ENCODE results near the gene ZNF768.
"Not testable (repeated sequence)": the region's sequence is repeated elsewhere in the genome, so short reads cannot be mapped to it uniquely, and the experiment has no call there.

ZNF768 gene

DNA sequence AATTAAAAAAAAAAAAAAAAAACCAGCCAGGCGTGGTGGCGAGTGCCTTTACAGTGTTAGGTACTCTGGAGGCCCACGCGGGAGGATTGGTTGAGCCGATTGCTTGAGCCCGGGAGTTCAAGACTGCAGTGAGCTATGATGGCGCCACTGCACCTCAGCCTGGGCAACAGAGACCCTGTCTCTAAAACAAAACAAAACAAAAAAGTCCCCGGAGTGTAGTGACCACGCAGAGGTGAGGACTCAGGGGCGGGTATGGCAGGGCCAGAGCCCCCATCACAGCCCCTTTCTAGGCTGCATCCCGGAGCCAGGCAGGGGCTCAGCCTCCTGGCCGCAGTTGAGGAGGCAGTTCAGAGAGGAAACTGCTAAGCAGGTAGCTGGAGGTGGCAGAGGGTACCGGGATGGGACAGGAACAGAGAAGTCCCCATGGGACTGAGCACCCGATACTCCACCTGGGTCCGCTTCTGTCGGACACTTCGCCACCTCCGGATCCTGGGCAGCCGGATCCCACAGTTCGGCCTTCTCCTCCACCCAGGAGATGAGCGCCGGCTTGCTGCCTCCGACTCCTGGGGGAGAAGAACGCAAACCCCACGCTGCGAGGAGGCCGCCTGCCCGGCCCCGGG lies 7.5 kb upstream of the ZNF768 start:
- in situ Hi-C loops (cut with MboI; ENCODE audit: low sequenced_read_pairs): no loop called here

DNA sequence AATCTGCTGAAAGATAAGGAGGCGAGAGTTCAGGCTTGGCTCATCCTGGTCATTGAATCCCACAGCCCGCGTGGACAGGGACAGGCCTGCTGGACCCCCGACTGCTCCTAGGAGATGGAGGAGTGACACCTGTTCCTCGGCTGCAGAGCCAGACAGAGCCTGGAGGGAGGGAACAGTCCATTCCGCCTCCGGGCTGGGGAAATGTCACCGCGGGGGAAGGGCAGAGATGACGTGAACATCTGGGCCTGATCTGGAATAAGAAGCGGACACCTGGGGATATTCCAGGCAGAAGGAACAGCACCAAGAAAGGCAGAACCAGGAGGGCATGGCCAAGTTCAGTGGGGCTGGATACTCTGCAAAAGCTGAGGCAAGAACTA lies 6.8 kb upstream of the ZNF768 start:
- in situ Hi-C loops (cut with MboI; ENCODE audit: low sequenced_read_pairs): no loop called here

- in situ Hi-C loops (cut with MboI; ENCODE audit: low sequenced_read_pairs): no loop called here
Measured at GRCh38 chr16:30532285-30533145, 6.1 kb upstream of the ZNF768 start.

GRCh38 chr16:30530163-30531037 lies 4.0 kb upstream of the ZNF768 start:
- in situ Hi-C loops (cut with MboI; ENCODE audit: low sequenced_read_pairs): no loop called here

GRCh38 chr16:30528799-30529457 lies 2.6 kb upstream of the ZNF768 start:
- in situ Hi-C loops (cut with MboI; ENCODE audit: low sequenced_read_pairs): no loop called here

DNA sequence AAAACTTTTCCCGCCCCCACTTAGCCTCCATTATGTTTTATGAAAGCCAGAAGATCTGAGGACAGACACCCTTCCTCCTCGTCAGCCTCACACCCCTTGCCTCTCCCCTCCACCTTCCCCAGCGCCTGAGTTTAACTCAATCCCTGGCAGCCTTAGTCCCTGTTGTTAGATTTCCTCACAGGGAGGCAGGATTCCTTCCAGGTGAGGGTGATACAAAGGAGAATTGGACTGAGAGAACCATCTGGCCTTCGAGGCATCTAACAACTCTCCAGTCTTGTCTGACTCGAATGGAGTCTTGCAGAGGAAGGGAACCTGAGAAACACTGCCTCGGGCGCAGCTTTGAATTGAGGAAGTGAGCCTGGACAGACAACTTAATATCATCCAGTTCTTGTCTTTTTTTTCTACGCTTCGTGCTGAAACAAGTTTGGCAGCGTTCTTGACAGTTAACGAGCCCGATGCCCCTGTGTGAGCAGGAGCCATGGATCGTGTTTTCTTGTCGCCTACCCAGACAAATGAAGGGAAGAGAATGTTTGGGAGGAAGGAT lies 1.3 kb upstream of the ZNF768 start:
- in situ Hi-C loops (cut with MboI; ENCODE audit: low sequenced_read_pairs): no loop called here

GRCh38 chr16:30526823-30527634 lies 663 bp upstream of the ZNF768 start:
- in situ Hi-C loops (cut with MboI; ENCODE audit: low sequenced_read_pairs): no loop called here

DNA sequence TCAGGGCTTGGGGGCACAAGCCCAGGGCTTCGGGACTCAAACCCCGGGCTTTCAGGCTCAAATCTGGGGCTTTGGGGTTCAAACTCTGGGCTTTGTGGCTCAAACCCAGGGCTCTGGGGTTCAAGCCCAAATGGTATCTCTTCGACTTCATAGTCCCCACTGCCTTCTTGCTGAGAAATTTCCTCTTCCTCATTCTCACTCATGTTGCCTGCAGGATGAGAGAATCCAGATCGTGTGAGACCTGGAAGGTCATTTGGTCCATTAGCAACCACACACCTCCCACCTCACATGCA lies 576 bp downstream of the ZNF768 start:
- in situ Hi-C loops (cut with MboI; ENCODE audit: low sequenced_read_pairs): no loop called here

DNA sequence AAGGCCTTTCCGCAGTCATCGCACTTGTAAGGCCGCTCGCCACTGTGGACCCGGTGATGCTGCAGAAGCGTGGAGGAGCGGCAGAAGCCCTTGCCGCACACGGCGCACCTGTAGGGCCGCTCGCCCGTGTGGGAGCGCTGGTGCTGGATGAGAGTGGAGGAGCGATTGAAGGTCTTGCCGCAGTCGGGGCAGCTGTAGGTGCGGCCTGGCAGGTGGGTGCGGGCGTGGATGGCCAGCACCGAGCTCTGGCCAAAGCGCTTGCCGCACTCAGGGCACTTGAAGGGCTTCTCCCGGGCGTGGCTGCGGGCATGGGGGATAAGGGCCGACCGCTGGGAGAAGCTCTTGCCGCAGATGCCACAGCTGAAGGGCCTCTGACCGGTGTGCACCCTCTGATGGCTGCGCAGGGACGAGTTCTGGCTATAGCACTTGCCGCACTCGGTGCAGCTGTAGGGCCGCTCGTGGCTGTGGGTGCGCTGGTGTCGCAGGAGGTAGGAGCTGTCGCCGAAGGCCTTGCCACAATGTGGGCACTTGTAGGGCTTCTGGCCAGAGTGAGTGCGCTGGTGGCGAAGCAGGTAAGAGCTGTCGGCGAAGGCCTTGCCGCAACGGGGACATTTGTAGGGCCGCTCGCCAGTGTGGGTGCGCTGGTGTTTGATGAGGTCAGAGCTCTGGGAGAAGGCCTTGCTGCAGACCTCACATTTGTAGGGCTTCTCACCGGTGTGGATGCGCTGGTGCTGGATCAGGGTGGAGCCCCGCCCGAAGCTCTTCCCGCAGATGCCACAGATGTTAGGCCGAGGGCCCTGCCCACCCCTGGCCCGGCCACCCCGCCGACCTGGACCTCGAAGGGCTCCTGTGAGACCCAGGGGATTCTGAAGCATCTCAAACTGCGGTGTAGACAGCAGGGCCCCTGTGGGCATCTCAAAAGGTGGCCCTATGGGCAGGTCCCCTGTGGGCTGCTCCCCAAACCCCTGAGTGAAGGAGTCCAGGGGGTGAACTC lies 1.5 kb downstream of the ZNF768 start:
- in situ Hi-C loops (cut with MboI; ENCODE audit: low sequenced_read_pairs): no loop called here

GRCh38 chr16:30523768-30524574 lies 2.4 kb downstream of the ZNF768 start:
- in situ Hi-C loops (cut with MboI; ENCODE audit: low sequenced_read_pairs): no loop called here

DNA sequence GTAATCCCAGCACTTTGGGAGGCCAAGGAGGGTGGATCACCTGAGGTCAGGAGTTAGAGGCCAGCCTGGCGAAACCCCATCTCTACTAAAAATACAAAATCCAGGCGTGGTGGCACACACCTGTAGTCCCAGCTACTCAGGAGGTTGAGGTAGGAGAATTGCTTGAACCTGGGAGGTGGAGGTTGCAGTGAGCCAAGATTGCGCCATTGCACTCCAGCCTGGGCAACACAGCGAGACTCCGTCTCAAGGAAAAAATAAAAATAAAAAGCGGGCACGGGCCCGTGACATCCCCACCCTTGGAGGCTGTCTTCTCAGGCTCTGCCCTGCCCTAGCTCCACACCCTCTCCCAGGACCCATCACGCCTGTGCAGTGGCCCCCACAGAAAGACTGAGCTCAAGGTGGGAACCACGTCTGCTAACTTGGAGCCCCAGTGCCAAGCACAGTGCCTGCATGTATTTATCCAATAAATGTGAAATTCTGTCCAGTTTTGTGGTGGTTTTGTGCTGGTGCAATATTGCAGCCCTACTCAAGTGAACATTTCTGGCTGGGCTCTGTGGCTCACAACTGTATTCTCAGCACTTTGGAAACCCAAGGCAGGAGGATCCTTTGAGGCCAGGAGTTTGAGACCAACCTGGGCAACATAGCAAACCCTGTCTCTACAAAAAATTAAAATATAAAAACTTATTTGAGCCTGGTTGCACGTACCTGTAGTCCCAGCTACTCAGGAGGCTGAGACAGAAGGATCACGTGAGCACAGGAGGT lies 3.5 kb downstream of the ZNF768 start:
- in situ Hi-C loops (cut with MboI; ENCODE audit: low sequenced_read_pairs): not testable (repeated sequence)

- in situ Hi-C loops (cut with MboI; ENCODE audit: low sequenced_read_pairs): no loop called here
Measured at GRCh38 chr16:30521873-30522641, 4.3 kb downstream of the ZNF768 start.

DNA sequence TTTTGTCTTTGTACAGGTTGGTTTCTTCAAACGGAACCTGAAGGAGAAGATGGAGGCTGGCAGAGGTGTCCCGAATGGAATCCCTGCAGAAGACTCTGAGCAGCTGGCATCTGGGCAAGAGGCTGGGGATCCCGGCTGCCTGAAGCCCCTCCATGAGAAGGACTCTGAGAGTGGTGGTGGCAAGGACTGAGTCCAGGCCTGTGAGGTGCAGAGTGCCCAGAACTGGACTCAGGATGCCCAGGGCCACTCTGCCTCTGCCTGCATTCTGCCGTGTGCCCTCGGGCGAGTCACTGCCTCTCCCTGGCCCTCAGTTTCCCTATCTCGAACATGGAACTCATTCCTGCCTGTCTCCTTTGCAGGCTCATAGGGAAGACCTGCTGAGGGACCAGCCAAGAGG lies 4.9 kb downstream of the ZNF768 start:
- in situ Hi-C loops (cut with MboI; ENCODE audit: low sequenced_read_pairs): no loop called here

- in situ Hi-C loops (cut with MboI; ENCODE audit: low sequenced_read_pairs): no loop called here
Measured at GRCh38 chr16:30519120-30520049, 7.0 kb downstream of the ZNF768 start.

GRCh38 chr16:30518552-30518951 lies 7.8 kb downstream of the ZNF768 start:
- in situ Hi-C loops (cut with MboI; ENCODE audit: low sequenced_read_pairs): no loop called here

- in situ Hi-C loops (cut with MboI; ENCODE audit: low sequenced_read_pairs): no loop called here
Measured at GRCh38 chr16:30515275-30515674, 11.1 kb downstream of the ZNF768 start.

Measured in hTERT RPE-1 (cell line).